Mesenchymal stem cell (in vitro differentiated cells and primary cell): ENCODE results near the gene KLHDC8A.
"Not testable (repeated sequence)": the region's sequence is repeated elsewhere in the genome, so short reads cannot be mapped to it uniquely, and the experiment has no call there.

Experiments used
- DNase-seq: peaks from one replicate; pipeline ENCODE4 v3.0.0-alpha.2; 2013
- H2AFZ ChIP-seq: one replicate; pipeline ENCODE4 v1.6.1; 2013; ENCODE audit warnings: low read depth, mild to moderate bottlenecking, control low read depth, inconsistent platforms, low read length, moderate library complexity
- H2AK5ac ChIP-seq: 2 replicates; pipeline ENCODE4 v1.6.1; 2013; ENCODE audit warnings: low read length, moderate library complexity, mild to moderate bottlenecking, inconsistent platforms; ENCODE audit not compliant: severe bottlenecking
- H2BK120ac ChIP-seq: one replicate; pipeline ENCODE4 v1.6.1; 2013; ENCODE audit warnings: low read depth, mild to moderate bottlenecking, inconsistent platforms, low read length, moderate library complexity
- H2BK12ac ChIP-seq, 2 experiments: one replicate each; pipeline ENCODE4 v1.6.1; 2013; ENCODE audit warnings: inconsistent platforms in 2 of 2, low read length in 2 of 2, mild to moderate bottlenecking in 2 of 2, moderate library complexity in 2 of 2, control low read depth in 1 of 2
- H2BK15ac ChIP-seq: one replicate; pipeline ENCODE4 v1.6.1; 2013; ENCODE audit warnings: mild to moderate bottlenecking, low read depth, inconsistent platforms; ENCODE audit not compliant: poor library complexity, severe bottlenecking
- H2BK5ac ChIP-seq: 2 replicates; pipeline ENCODE4 v1.6.1; 2013; ENCODE audit warnings: low read depth, mild to moderate bottlenecking, low read length, control low read depth, inconsistent platforms; ENCODE audit not compliant: poor library complexity, severe bottlenecking
- H3K14ac ChIP-seq, 2 experiments: one replicate each; pipeline ENCODE4 v1.6.1; 2013; ENCODE audit warnings: inconsistent platforms in 2 of 2, low read length in 2 of 2, control low read depth in 1 of 2, mild to moderate bottlenecking in 1 of 2, moderate library complexity in 1 of 2
- H3K18ac ChIP-seq, 2 experiments: one replicate each; pipeline ENCODE4 v1.6.1; 2013; ENCODE audit warnings: inconsistent platforms in 2 of 2, low read length in 2 of 2, control low read depth in 1 of 2, low read depth in 1 of 2, mild to moderate bottlenecking in 1 of 2
- H3K23ac ChIP-seq, 2 experiments: one replicate each; pipeline ENCODE4 v1.6.1; 2013; ENCODE audit warnings: inconsistent platforms in 2 of 2, low read length in 2 of 2, mild to moderate bottlenecking in 2 of 2, moderate library complexity in 2 of 2, control low read depth in 1 of 2
- H3K27ac ChIP-seq: 2 replicates; pipeline ENCODE4 v1.5.1; 2013; ENCODE audit warnings: mild to moderate bottlenecking, moderate library complexity, low read length, control low read depth, inconsistent platforms; ENCODE audit not compliant: poor library complexity, severe bottlenecking
- H3K27me3 ChIP-seq, 2 experiments: 2 replicates each; pipeline versions ENCODE4 v1.6.1 to v1.7.0; 2013; ENCODE audit warnings: low read length in 2 of 2, mild to moderate bottlenecking in 2 of 2, moderate library complexity in 2 of 2, control low read depth in 1 of 2, inconsistent platforms in 1 of 2; ENCODE audit not compliant: control insufficient read depth in 1 of 2, insufficient read depth in 1 of 2
- H3K36me3 ChIP-seq, 2 experiments: 2 replicates each; pipeline versions ENCODE4 v1.6.1 to v1.7.0; 2013; ENCODE audit warnings: low read length in 2 of 2, control low read depth in 1 of 2, inconsistent platforms in 1 of 2, low read depth in 1 of 2, mild to moderate bottlenecking in 1 of 2; ENCODE audit not compliant: insufficient read depth in 2 of 2, control insufficient read depth in 1 of 2
- H3K4ac ChIP-seq, 2 experiments: one replicate each; pipeline ENCODE4 v1.6.1; 2013; ENCODE audit warnings: inconsistent platforms in 2 of 2, low read length in 2 of 2, mild to moderate bottlenecking in 2 of 2, moderate library complexity in 2 of 2, control low read depth in 1 of 2, low read depth in 1 of 2
- H3K4me1 ChIP-seq: 2 replicates; pipeline ENCODE4 v1.6.1; 2013; ENCODE audit warnings: low read depth, low read length, control low read depth; ENCODE audit not compliant: control insufficient read depth, insufficient read depth
- H3K4me2 ChIP-seq: 2 replicates; pipeline ENCODE4 v1.6.1; 2013; ENCODE audit warnings: low read length, mild to moderate bottlenecking, inconsistent platforms; ENCODE audit not compliant: poor library complexity, severe bottlenecking
- H3K4me3 ChIP-seq, 2 experiments: 2 replicates each; pipeline versions ENCODE4 v1.5.1 to v1.7.0; 2013; ENCODE audit warnings: low read length in 2 of 2, mild to moderate bottlenecking in 2 of 2, control low read depth in 1 of 2, low read depth in 1 of 2; ENCODE audit not compliant: insufficient read depth in 1 of 2
- H3K79me1 ChIP-seq: replicated peaks from 2 replicates; pipeline ENCODE4 v1.6.1; 2013; ENCODE audit warnings: mild to moderate bottlenecking, control low read depth, low read length, inconsistent platforms; ENCODE audit not compliant: poor library complexity, severe bottlenecking
- H3K9ac ChIP-seq: 2 replicates; pipeline ENCODE4 v1.7.0; 2013; ENCODE audit warnings: mild to moderate bottlenecking, low read length, moderate library complexity
- H3K9me3 ChIP-seq: 2 replicates; pipeline ENCODE4 v1.7.0; 2013; ENCODE audit warnings: mild to moderate bottlenecking, low read length; ENCODE audit not compliant: control insufficient read depth
- H4K8ac ChIP-seq: one replicate; pipeline ENCODE4 v1.6.1; 2013; ENCODE audit warnings: inconsistent platforms, mild to moderate bottlenecking, low read length, moderate library complexity
- H4K91ac ChIP-seq: one replicate; pipeline ENCODE4 v1.6.1; 2013; ENCODE audit warnings: mild to moderate bottlenecking, low read length, inconsistent platforms
- WGBS: methylation state at CpG from one replicate; pipeline ENCODE4 v1.1.7; 2013; ENCODE audit warnings: mixed read lengths; 5-methylcytosine and 5-hydroxymethylcytosine counted together

The KLHDC8A gene

GRCh38 chr1:205368478-205368877 is 11.8 kb upstream of the KLHDC8A start:
- H3K27ac ChIP-seq, result no peak overlapping the region
- 92% methylated on average over 5 of the region's 6 CpGs for WGBS
- H3K18ac ChIP-seq, result no peak overlapping the region
- no peak overlapping the region for H2BK12ac ChIP-seq
- H4K8ac ChIP-seq, result no peak overlapping the region
- H3K36me3 ChIP-seq, result no peaks in the 10 kb centered on the region
- no peak overlapping the region for H3K4me2 ChIP-seq
- H3K14ac ChIP-seq, result no peak overlapping the region
- H2AFZ ChIP-seq, result no peak overlapping the region
- H2BK15ac ChIP-seq, result no peak overlapping the region
- H2BK5ac ChIP-seq, result no peak overlapping the region
- no peak overlapping the region for H4K91ac ChIP-seq
- no peak overlapping the region for H3K4ac ChIP-seq
- no peak overlapping the region for H2AK5ac ChIP-seq
- H3K4me1 ChIP-seq, result no peaks in the 10 kb centered on the region
- H3K23ac ChIP-seq, result no peak overlapping the region
- no peak for DNase-seq
- H2BK120ac ChIP-seq, result no peak overlapping the region
- no peak overlapping the region for H3K9ac ChIP-seq
- H3K79me1 ChIP-seq, result no peaks in the 10 kb centered on the region
- no peak overlapping the region for H3K4me3 ChIP-seq
- H3K9me3 ChIP-seq, result peaks cover 4% of the 10 kb centered on the region
- H3K27me3 ChIP-seq, result peaks cover 20 to 49% of the 10 kb centered on the region in 2 experiments

- Histone ChIP-seq H4K8ac (no peak overlapping the region), H2BK12ac (no peak overlapping the region), H2BK5ac (no peak overlapping the region), H3K14ac (no peak overlapping the region), H3K4me2 (no peak overlapping the region), H3K4ac (no peak overlapping the region), H3K36me3 (no peaks in the 10 kb centered on the region), H2AK5ac (no peak overlapping the region), H3K27ac (no peak overlapping the region), H3K4me1 (no peaks in the 10 kb centered on the region), H3K79me1 (no peaks in the 10 kb centered on the region), H3K23ac (no peak overlapping the region), H3K9me3 (no peaks in the 10 kb centered on the region), H3K27me3 (peaks cover 37 to 42% of the 10 kb centered on the region in 2 experiments), H2BK120ac (no peak overlapping the region), H3K18ac (no peak overlapping the region), H3K9ac (no peak overlapping the region), H2BK15ac (no peak overlapping the region), H4K91ac (no peak overlapping the region), H2AFZ (no peak overlapping the region), H3K4me3 (no peak overlapping the region)
- 67% methylated on average over 7 of the region's 8 CpGs for WGBS
- DNase-seq, result no peak
Measured at GRCh38 chr1:205365945-205366463, 9.3 kb upstream of the KLHDC8A start.

- H3K9me3 ChIP-seq, H3K79me1 ChIP-seq, H3K4me2 ChIP-seq, H3K4ac ChIP-seq, H3K9ac ChIP-seq, H2BK15ac ChIP-seq, H3K23ac ChIP-seq, H3K4me3 ChIP-seq, H3K14ac ChIP-seq, H3K18ac ChIP-seq, H2AFZ ChIP-seq, H3K4me1 ChIP-seq, H2BK120ac ChIP-seq, H4K91ac ChIP-seq, H2BK5ac ChIP-seq, H4K8ac ChIP-seq, H2AK5ac ChIP-seq, H3K27ac ChIP-seq, H3K36me3 ChIP-seq, DNase-seq, H2BK12ac ChIP-seq: not testable (repeated sequence)
- 94% methylated on average over 4 of the region's 8 CpGs for WGBS
- H3K27me3 ChIP-seq, result peaks cover 45 to 46% of the 10 kb centered on the region in 2 experiments
Measured at GRCh38 chr1:205365086-205365485, 8.4 kb upstream of the KLHDC8A start.

GRCh38 chr1:205360891-205361290 is 4.2 kb upstream of the KLHDC8A start:
- Histone ChIP-seq H3K9ac (no peak overlapping the region), H3K23ac (no peak overlapping the region), H3K36me3 (no peaks in the 10 kb centered on the region), H3K18ac (no peak overlapping the region), H2AFZ (no peak overlapping the region), H4K91ac (no peak overlapping the region), H3K9me3 (no peaks in the 10 kb centered on the region), H3K79me1 (no peaks in the 10 kb centered on the region), H3K4me1 (no peaks in the 10 kb centered on the region), H2BK5ac (no peak overlapping the region), H3K4ac (no peak overlapping the region), H3K27me3 (peaks cover 52 to 70% of the 10 kb centered on the region in 2 experiments), H4K8ac (no peak overlapping the region), H3K27ac (no peak overlapping the region), H2BK120ac (no peak overlapping the region), H2BK12ac (no peak overlapping the region), H2BK15ac (no peak overlapping the region), H3K14ac (no peak overlapping the region), H3K4me3 (no peak overlapping the region), H3K4me2 (no peak overlapping the region), H2AK5ac (no peak overlapping the region)
- 86% methylated on average over 4 of the region's 4 CpGs for WGBS
- DNase-seq, result no peak
